Pulmonary artery endothelial cell (primary cell): Measurements from ENCODE around the gene SORCS2. TPM values are rescaled to one million over a fixed set of nuclear protein-coding genes. Genes with fewer than 3 reads are reported as not detected.

ENCODE experiments used
- DNase-seq: peaks from one replicate; pipeline ENCODE4 v3.0.0-alpha.2; 2011; ENCODE audit warnings: low read depth, low spot score
- total RNA-seq: library from RNA; depleted of rRNA; stranded (reverse); fragments of >200 nt; gene quantifications from 2 replicates; pipeline ENCODE4 v1.2.3, GENCODE V29; 2014

SORCS2 gene
- total RNA-seq, 1 donor from 2014 or later, result not detected

DNA sequence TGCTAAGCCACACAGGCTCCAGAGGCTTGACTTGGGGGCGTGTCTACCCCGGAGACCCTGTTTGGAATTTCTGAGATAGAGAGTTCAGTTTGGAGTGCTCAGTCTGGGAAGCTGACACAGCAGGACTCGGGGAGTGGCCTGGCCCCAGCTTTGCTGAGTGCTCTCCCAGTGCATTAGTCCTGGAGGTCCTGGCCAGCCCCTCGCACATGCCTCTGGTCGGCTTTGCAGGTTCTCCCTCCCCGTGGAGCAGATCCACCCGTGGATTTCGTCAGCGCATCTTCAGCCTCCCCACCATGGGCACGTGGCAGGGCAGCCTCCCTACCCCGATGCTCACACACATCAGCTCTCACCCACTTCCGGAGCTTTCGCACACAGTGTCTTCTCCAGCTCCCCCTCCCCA lies 177.2 kb downstream of the SORCS2 start:
- no peak for DNase-seq

DNA sequence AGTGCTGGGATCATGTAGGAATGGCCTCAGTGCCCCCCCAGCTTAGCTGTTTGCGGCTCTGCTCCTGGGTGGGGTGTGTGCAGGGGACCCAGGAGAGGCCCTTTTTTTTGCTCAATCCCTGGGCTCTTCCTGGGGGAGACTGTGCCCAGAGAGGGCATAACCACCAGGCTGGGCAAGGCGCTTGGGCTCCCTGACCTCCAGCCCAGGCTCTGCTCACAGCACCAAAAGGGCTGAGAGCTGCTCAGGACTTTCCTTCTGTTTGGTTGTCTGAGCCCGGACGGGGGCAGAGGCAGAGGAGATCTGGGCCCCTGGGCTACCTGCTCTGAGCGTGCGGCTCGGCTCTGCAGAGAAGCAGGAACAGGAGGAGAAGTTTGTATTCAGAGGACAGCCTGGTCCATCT lies 177.7 kb downstream of the SORCS2 start:
- DNase-seq, result no peak

DNA sequence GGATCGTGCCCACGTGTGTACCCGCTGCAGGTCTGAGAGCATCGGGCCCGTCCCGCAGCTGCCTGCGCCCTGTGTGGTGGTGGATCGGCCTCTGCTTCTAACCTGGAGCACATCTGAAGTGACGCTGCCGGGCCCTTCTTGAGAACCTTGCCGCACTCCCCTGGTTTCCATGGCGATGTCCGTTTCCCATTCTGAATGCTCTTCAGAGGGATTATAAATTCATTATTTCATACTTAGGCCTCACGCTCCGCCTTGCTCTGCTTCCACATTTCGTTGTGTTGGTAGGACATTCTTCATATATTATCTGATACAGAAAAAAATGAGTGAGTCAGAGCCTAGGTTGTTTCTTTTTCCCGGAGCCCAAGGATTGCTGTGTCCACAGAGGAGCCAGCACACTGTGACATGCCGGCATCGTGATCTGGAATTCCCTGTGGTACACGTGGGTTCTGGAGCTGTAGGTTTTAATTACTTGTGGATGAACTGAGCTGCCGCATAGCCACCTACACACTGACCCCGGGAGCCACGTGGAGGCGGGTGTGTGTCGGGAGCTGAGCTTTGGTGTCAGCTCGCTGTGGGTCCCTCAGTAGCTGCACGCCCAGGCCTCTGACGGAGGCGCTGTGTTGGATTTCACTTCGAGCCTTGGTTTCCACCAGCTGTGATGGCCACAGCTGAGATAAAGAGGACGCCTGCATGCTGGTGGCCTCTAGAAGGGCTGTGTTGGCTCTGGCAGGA lies 179.0 kb downstream of the SORCS2 start:
- DNase-seq, result no peak

DNA sequence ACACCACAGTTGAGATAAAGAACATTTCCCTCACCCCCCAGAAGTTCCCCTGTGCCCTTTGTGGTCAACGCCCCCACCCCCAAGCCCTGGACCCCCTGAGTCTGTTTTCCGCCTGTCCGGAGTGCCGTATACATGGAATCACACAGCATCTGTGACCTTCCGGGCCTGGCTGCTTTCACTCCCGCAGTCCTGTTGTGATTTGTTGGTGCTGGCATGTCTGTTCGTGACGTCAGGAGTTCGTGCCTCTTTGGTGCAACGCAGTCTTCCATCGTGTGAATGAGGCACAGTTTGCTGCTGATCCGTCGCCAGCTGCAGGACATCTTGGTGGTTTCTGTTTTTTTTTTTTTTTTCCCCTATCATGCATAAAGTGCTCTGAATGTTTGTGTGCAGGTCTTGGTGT lies 180.3 kb downstream of the SORCS2 start:
- DNase-seq, result no peak

DNA sequence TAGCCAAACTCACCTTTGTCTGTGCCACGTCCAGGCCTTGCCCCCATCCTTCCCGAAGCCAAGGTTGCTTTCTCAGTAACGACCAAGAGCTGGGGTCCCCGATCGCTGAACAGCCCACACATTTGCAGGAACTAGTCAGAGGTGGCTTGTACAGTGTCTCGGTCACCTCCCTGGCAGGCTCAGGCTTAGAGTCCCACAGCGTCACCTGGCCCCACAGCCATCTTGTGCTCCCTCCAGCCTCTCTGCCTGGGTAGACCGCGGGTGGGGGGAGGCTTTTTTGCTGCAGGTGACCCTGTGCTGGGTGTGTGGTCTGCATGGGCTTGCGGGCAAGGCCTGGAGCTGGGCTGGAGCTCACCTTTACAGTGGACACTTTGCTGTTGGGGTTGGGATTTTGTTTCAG lies 182.2 kb downstream of the SORCS2 start:
- DNase-seq, result no peak

DNA sequence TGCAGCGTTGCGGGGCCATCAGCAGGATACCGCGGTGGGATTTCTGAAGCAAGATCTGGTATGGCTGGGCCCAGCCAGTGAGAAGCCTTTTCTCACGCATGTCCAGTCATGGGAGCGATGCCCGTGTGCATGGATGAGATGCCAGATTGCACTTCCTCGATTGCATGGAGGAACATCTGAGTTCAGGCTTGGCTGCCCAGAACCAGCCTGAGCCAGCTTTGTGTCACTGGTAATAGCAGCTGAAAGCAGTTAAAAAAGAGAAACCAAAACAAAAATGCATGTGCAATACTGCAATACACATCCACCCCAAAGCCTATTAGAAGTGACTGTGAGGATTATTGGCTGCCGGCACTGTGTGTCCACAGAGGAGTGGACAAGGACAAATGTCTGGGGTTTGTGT lies 183.1 kb downstream of the SORCS2 start:
- DNase-seq, result no peak

DNA sequence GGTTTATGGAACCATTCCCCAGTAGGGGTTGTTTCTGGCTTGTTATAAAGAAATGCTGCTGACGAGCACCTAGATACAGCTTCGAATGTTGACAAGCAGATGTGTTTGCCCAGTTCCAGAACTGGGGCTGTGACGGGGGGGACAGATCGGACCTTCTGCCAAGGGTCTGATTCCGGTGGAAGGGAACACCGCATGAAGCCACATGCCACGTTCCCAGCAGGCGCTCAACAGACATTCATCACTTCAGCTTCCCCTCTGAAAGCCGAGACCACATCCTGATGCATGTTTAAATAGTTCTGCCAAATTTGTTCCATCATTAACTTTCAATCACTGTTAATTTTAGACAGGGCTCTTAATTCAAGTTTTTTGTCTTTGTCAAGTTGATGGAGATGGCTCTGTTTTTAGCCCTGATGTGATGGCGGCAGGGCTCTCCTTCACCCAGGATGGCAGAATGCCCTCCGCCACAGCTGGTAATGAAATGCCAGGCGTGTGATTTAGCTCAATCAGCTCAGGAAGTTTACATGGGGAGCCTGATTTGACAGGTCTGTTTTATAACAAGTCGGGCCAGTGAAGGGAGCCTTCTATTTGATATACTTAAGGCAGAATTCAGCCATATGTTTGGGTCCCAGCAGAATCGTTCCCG lies 185.0 kb downstream of the SORCS2 start:
- no peak for DNase-seq

DNA sequence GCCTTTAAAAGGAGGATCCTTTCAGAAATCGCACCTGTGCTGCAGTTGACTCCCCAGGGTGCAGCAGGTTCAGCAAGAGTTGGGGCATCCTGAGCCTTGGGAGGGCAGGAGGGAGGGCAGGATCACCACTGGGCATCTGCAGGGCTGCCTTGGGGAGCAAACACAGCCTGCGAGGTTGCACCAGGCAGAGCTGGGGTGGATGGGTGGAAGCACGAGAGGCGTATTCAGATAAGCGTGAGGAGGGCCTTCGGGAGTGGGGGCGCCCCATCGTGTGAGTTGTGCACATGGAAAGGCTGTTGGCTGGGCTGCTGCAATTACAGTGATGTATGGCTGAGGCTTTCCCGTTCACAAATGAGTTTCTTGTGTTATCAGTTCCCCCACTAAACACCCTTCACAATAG lies 186.8 kb downstream of the SORCS2 start:
- DNase-seq, result no peak

DNA sequence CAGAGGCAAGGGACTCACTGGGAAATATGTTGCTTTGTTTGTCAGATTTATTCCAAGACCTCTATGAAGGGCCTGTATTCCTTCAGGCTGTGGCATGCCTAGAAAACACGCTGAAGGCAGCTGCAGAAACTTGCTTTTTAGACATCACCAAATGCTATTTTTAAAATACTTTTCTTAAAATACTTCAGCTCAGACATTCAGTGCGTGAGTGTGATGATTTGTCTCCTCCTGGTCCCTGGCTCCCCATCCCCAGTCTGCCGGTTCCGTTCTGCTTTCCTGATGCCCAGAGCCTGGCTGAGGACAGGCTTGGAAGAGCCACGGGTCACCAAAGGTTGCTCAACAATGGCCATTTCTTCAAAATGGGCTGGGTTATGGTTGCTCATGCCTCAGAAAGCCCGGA lies 187.4 kb downstream of the SORCS2 start:
- DNase-seq, result no peak

DNA sequence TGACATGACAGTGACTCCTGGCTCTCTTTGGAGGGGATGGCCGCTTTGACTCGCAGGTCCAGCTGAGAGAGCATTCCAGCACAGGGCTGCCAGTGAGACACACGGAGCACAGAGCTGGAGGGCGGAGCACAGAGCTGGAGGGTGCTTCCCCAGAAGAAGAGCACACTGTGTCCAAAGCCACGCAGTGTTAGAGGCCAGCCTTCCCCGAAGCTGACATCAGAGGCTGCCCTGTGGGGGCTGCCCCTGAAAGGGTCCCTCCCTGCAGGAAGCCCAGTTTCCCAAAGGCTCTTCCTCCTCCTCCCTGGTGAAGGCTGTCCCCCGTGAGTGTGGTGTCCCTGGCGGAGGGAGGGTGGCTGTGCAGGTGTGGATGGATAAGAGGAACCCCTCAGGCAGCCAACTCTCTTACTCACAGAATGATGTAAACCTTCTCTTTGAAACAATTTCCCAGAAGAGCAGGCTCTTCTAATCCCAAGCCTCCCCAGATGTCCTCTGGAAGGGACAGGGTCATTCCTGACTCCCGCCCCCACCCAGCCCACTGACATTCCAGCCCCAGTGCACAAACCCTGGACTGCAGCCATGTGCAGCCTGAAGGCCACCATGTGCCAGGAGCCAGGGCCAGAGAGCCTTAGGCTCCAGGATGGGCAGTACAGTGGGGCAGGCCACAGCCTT lies 189.0 kb downstream of the SORCS2 start:
- DNase-seq, result no peak

DNA sequence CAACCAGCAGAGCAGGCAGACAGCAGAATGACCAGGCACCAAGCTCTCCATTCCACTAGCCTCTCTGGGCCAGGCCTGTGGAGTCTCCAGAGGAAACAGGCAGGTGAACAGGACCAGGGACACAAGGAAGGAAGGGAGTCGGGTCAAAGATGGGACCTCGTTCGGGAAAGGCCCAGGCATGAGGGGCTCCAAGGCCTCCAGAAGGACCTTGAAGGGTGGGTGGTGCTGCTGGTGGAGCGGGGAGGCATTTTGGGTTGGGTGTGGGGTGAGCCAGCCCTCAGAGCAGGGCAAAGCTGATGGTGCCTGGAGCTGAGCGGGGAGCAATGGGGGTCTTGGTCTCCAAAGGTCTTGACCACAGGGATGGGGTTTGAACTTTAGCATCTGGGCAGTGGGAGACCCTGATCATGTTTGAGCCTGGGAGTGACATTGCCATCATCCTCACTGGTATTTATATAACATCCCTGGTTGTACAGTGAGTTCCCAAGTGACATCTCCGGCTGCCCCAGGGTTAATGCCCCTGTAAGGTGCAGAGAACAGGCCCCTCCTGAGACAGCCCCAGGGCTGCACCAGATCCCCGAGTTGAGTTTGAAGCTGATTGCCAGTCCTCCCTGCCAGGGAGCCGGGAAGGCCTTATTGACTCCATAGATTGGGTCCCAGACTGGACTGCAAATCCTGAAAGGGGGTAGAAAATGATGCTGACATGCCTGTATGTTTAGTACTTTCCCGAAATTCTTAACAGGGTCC lies 189.7 kb downstream of the SORCS2 start:
- DNase-seq, result no peak

DNA sequence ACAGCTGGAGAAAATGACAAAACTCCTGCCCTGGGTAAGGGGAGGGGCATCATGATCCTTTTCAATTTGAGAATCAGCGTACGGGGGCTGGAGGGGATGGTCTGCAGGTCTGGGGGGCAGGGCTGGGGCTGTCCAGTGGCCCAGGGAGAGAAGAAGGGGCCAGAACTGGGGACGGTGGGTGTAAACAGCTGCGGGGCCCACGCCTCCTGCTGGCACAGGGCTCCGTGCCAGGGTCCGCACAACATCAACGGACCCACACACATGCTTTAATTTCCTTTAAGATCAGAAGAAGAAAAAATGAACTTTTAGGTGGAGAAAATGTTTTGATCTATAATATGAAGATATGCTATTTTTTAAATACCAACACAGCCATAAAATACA lies 190.3 kb downstream of the SORCS2 start:
- DNase-seq, result no peak

DNA sequence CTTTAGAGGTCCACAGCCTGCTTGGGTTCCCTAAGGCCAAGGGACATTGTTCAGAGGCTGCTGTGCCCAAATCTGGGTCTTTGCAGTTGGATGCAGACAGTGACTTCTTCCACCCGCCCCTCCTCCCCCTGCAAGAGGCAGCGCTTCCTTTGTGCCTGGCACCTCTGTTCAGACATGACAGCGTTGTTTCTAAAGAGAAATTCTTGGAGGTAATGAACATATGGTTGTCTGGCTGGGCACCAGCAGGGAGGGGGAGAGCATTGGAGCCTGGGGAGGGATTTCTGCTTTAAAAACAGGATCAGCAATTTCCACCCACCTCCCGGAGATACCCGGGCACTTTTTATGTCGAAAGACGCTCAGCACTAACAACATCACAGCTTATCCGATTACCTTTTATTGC lies 190.9 kb downstream of the SORCS2 start:
- DNase-seq, result no peak

DNA sequence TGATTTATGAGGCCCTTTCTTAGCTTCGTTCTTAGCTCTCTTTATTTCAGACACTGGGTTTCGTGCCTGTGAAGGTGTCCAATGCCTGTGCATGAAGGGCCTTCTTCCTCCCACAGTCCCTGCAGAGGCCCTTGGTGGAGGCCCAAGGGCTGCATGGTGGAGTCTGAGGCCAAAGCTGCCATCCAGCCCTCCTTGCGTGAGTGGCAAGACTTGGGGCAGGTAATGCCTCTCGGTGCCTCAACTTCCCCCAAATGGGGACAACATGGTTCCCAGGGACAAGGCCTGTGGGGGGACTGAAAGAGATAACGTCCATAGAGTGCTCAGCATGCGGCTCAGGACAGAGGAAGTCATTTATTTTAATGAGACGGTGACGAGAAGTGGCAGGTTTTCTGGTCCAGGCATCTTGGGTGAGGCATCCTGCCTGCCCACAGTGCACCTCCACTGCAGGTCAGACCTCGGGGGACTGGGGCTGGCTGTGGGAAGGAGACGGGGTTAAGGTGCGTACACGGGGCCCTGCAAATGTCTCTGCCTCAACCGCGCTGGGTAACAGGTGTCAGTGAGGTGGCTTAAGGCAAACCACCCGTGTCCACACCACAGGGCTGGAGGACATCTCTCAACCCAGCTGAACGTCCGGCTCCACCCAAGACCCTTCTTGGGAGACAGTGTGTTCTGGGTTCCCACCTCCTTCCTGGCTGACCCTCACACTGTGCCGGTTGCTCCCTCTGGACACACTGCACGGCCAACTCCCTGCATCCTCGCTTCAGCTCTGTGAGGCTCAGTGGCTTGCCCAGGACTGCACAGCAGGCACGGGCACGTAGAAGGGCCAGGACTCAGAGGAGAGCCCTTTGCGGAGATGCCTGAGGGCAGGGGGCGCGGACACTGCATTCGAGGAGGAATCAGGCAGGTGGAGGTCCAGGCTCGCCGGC lies 191.9 kb downstream of the SORCS2 start:
- DNase-seq, result no peak

DNA sequence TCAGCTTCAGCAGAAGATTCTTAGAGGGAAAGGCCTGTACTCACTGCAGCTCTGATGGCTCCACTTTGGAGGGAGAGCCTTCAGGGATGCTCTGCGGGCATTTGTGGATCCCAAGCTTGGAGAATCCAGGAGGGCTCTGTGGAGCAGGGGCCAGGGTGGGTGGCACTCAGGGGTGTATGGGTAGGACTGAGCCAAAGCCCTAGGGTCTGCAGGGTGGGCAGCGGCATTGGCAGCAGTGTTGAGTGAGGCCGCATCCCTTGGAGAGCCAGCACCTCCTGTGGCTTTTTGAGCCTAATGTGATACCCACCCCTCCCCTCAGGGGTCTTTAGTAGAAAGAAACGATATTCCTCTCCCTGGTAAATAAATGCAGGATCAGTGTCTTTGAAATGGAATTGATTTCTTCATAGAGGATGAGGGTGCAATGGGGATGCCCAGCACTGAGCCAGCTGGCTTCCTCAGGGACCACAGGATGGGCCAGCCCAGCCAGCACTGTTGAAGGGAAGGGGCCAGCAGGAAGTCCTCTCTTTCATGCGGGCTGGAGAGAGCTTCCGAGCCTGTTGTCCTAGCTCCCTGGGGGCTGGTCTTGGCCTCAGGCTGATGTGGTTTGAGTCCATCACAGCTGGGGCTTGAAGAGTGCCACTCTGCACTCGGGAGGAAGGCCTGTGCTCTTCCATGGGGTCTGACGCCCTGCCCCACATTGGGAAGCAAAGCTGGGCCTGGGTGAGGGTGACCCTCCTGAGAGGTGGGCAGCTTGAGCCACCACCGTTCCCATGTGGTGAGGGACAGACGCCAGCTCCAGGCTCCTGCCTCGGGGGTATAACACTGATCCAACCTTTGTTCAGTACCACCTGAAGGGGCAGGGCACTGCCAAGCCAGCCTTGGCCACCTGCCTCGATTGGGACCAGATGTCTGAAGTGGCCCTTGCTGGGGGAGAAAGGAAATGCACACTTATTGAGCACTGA lies 192.9 kb downstream of the SORCS2 start:
- no peak for DNase-seq

DNA sequence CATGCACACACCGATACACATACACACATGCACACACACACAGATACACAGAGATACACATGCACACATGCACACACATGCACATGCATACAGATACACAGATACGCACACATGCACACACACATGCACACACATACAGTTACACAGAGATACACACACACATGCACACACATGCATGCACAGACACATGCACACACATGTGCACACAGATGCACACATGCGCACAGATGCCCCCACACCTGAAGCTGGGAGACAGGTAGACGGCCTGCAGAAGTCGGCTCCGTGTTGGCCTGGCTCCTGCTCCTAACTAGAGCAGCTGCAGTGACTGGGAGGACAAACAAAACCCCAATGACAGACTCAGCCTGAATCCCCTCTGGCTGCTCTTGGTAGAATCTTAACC lies 195.6 kb downstream of the SORCS2 start:
- DNase-seq, result no peak

DNA sequence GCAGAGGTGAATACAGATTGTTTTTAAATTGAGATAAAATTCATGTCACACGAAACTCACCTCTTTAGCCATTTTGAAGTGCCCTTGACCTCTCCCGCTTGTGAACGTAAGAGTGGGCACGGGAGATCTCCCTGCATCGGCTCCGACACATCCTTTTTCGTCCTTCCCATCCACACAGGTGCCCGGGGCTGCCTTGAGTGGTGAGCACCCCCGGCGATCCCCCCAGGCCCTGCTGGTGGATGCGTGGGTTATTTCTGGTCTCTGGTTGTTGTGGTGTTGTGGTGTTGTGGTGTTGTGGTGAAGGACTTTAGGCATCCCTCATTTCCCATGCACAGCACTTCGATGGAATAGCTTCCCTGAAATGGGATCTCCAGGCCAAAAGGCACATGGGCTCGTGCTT lies 196.3 kb downstream of the SORCS2 start:
- no peak for DNase-seq

DNA sequence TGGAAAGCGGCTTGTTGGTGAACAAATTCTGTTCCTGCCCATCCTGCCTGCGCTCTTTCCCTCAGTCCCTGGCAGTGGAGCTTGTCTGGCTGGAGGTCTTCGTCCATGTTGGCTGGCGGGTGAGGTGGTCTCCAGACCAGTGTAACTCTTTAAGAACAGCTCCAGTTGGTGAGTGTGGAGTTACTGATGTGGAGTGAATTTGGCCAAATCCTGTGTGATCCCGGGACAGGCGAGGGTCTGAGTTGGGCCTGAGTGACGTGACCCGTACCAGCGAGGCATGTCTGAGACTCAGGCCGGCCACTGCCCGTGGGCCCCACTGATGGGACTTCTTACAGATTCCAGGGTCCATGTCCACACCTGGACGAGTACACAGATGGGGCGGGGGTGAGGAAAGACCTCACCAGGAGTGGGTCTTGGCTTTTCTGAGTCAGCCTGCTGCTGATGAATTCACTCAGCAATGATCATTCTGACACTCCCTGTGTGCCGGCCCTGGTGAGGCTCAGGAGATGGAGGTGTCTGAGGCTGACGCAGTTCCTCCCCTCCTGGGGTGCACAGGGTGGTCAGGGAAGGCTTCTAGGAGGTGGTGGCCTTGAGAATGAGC lies 196.9 kb downstream of the SORCS2 start:
- no peak for DNase-seq

DNA sequence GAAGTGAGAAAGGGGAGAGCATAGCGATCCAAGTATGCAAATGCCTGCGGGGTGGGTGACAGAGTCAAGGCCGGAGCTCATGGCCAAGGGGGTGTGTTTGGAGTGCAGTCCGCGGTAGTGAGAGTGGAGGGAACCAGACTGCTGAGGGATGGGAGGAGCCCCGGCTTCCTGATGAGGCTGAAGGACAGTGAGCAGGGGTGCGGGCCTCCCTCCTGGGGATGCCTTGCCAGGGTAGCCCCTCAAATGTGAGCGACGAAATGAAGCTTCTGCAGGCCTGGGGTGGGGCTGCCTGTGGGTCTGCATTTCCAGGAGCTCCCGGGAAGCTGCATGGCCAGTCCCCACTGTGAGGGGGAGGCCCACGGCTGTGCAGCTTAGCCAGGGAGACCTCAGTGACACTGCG lies 197.4 kb downstream of the SORCS2 start:
- DNase-seq, result no peak

DNA sequence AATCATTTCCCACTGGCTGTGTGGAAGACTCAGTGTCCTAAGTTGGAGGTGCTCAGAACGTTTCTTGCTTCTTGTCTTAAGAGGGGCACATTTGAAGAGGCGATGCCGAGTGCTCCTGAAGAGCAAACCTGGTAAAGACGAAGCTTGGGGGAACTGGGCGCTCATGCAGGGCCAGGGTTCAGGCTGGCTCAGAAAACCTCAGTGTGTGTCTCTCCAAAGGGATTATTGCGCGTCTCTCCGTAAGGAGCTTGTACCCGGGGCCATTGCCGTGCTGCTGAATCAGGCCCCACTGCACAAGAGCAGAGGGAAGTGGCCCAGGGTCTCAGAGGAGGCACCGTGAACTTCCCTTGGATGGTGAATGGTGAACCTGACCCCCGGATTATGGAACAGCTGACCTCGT lies 198.0 kb downstream of the SORCS2 start:
- DNase-seq, result no peak
